ENCODE data around the gene FAM200B. TPM values are rescaled to one million over a fixed set of nuclear protein-coding genes. Genes with fewer than 3 reads are reported as not detected.
A peak's percentile ranks its signal among the peaks of the same experiment; 100 is the strongest.

FAM200B gene
- 28.1 and 29.6 TPM in 2 replicates for total RNA-seq

DNA sequence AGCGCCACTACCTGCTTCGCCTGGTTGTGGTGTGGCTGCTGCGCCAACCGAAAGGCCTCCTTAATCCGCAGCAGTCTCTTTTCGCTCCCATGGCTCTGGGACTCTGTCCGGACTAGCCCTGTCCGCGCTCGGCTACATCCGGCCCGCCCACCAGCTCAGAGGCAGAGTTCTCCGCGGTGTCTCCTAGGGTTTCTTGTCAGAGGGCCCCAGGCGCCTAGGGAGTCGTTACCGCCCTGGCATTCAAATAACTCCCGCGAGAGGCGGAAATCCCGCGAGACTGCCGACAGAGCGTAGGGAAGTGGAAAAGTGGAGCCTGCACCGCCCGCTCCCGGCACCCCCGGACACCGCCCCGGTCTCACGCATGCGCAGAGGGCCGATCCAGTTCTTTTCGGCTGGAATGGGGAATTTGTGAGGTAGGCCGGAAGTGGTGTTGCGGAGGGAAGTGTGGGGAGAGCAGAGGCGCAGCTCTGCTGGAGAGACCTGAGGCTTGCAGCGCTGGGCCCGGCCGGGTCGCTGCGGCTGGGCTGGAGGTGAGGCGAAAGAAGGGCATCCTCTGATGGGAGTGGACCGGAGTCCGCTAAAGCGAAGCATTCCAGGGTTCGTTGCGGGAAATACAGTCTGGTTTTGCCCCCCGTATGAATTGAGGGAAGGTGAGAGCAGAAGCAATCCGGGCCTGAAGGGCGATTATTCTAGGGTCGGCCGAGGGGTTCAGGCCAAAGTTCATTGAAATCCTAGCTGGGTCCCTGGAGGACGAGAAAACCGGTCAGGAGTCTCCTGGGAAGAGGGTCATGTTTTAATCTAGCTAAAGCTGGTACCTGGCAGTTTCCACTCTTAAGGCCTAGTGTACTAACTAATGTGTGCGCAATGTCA is at the start of gene FAM200B:
FAM200B (plus strand) TSS at position 456 of the 870 bp plus-strand sequence. CDS start 5,151 bp downstream, outside the sequence.
- TF ChIP-seq, protein P1, sequence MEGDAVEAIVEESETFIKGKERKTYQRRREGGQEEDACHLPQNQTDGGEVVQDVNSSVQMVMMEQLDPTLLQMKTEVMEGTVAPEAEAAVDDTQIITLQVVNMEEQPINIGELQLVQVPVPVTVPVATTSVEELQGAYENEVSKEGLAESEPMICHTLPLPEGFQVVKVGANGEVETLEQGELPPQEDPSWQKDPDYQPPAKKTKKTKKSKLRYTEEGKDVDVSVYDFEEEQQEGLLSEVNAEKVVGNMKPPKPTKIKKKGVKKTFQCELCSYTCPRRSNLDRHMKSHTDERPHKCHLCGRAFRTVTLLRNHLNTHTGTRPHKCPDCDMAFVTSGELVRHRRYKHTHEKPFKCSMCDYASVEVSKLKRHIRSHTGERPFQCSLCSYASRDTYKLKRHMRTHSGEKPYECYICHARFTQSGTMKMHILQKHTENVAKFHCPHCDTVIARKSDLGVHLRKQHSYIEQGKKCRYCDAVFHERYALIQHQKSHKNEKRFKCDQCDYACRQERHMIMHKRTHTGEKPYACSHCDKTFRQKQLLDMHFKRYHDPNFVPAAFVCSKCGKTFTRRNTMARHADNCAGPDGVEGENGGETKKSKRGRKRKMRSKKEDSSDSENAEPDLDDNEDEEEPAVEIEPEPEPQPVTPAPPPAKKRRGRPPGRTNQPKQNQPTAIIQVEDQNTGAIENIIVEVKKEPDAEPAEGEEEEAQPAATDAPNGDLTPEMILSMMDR (IDR thresholded peaks at IDR 0.05; ENCODE audit: insufficient read depth, low read depth, low read length) = peak; percentile 18
- peak; percentile 99 for DNase-seq (ENCODE audit: low read depth)
- H3K4me3 ChIP-seq (ENCODE audit: low read depth, low read length) = peak within 1 kb of the TSS; percentile 78

DNA sequence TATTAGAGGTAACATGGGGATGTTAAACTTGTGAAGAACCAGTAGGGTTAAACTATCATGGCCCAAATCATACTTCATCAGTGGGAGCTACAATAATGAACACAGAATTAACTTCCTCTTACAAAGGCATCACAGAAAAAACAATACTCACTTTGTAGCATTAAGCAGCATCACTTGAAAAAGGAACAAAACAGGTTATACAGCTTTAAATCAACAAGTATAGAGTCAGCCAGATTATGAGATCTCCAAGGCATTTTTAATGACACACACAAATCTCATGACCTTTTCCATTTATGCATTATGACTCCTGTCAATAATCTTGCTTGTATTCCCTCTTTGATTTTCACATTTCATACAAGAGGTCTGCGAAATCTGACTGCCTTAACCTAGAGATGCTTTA is 44.8 kb upstream of the FAM200B start:
- no peak for DNase-seq (ENCODE audit: low read depth)
- TF ChIP-seq, protein P1 (IDR thresholded peaks at IDR 0.05; ENCODE audit: insufficient read depth, low read depth, low read length) = no peak
- no peak overlapping the region for H3K4me3 ChIP-seq (ENCODE audit: low read depth, low read length)

DNA sequence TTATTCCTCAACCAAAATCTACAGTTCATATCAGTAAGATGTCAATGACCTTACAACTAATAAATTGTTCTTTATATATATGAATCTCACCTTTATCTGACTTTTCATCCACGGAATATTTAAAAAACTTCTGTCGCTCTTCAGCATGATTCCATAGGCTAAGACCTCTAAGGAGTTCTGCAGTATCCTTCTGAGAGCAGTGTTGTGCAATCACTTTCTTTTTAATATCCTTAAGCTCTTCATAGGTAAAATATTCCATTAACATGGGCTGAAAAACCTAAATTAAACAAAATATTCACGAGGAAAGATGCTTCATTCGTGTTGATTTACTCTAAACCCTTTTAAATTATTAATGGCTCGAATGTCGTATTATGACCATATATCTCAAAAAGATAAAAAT is 43.2 kb upstream of the FAM200B start:
- H3K4me3 ChIP-seq (ENCODE audit: low read depth, low read length) = no peak overlapping the region
- TF ChIP-seq, protein P1 (IDR thresholded peaks at IDR 0.05; ENCODE audit: insufficient read depth, low read depth, low read length) = no peak
- DNase-seq (ENCODE audit: low read depth) = no peak

DNA sequence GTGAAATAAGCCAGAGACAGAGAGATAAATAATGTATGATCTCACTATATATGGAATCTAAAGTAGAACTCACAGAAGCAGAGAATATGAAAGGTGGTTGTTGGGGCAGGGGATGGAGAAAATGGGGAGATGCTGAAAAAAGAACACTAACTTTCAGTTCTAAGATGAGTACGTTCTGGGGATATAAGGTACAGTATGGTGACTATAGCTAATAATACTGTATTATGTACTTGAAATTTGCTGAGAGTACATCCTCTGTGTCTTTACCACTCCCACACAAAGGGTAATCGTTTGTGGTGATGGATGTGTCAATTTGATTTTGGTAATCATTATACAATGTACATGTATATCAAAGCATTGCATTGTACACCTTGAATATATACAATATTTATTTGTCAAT is 33.0 kb upstream of the FAM200B start:
- DNase-seq (ENCODE audit: low read depth) = no peak
- TF ChIP-seq, protein P1 (IDR thresholded peaks at IDR 0.05; ENCODE audit: insufficient read depth, low read depth, low read length) = no peak

DNA sequence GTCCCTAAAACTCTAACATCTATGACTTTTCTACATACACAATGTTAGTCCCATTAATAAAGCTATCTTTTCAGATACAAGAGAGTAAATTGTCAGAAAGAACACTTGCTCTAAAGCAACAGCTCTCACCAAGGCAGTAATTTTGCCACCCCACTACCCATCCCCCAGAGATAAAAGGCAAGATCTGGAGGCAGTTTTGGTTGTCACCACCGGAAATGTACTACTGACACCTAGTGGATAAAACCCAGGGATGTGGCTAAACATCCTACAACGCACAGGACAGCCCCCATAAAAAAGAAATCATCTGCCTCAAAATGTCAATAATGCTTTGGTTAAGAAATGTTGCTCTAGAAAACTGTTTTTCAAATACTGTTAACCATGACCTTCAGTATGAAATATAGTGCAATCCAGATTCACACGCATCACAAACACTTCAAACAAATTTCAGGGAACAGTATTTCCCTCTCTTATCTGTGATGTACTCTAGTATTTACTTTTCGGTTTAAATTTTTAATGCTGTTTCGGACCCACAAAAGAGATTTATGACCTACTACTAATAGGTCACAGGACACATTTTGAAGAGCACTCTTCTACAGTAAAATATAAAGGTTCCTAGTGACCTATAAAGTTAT is 31.6 kb upstream of the FAM200B start:
- no peak overlapping the region for H3K4me3 ChIP-seq (ENCODE audit: low read depth, low read length)
- peak; percentile 80 for DNase-seq (ENCODE audit: low read depth)
- TF ChIP-seq, protein P1 (IDR thresholded peaks at IDR 0.05; ENCODE audit: insufficient read depth, low read depth, low read length) = peak; percentile 74

More for the DNA sequence above, 33.0 kb upstream of the FAM200B start:
- H3K4me3 ChIP-seq (ENCODE audit: low read depth, low read length) = no peak overlapping the region

DNA sequence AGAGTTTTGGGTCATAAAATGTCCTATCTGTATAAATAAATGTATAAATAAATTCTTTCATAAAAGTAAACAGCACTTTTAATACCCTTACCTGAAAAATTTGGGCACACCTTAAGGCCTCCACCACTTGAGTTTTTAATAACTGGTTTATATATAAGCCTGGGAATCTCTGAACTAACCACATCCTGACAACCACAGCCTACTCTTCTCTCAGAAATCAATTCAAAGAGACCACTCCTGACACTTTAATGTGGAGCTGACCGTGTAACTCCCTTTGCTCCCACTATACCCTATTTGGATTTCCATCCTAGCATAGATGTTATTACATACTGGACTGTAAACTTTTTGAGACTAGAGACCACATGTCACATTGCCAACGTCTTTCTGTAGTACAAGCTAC is 30.0 kb upstream of the FAM200B start:
- H3K4me3 ChIP-seq (ENCODE audit: low read depth, low read length) = peak overlapping the region; percentile 85
- TF ChIP-seq, protein P1 (IDR thresholded peaks at IDR 0.05; ENCODE audit: insufficient read depth, low read depth, low read length) = no peak
- peak; percentile 36 for DNase-seq (ENCODE audit: low read depth)
